Tibial nerve (tissue), 4 donors: Measurements from ENCODE around the gene ANKFN1. TPM values are rescaled to one million over a fixed set of nuclear protein-coding genes. Genes with fewer than 3 reads are reported as not detected.
"Not testable (repeated sequence)": the region's sequence is repeated elsewhere in the genome, so short reads cannot be mapped to it uniquely, and the experiment has no call there.

Experiments used
- DNase-seq, 2 donors: peaks; one replicate each; pipeline ENCODE4 v3.0.0-alpha.2; 2019; ENCODE audit warnings: low spot score in 2 of 2
- H3K27ac ChIP-seq, 4 donors: fragments of 200-600 bp; sonication (generic) in 3 of 4; one replicate each; pipeline ENCODE4 v1.5.1; 2017 to 2019; ENCODE audit warnings: mild to moderate bottlenecking in 1 of 4
- H3K27me3 ChIP-seq, 2 donors: fragments of 200-600 bp; sonication (generic) in 1 of 2; one replicate each; pipeline versions ENCODE4 v1.5.1 to v1.6.0; 2017 to 2019
- H3K36me3 ChIP-seq, 3 donors: fragments of 200-600 bp; sonication (generic); one replicate each; pipeline ENCODE4 v1.5.1; 2018 to 2019
- H3K4me1 ChIP-seq, 4 donors: fragments of 200-600 bp; sonication (generic) in 3 of 4; one replicate each; pipeline ENCODE4 v1.5.1; 2017 to 2019
- H3K4me3 ChIP-seq, 4 donors: fragments of 200-600 bp; sonication (generic) in 3 of 4; one replicate each; pipeline ENCODE4 v1.5.1; 2017 to 2019; ENCODE audit warnings: mild to moderate bottlenecking in 1 of 4, moderate library complexity in 1 of 4
- H3K9me3 ChIP-seq, 4 donors: fragments of 200-600 bp; sonication (generic) in 3 of 4; one replicate each; pipeline ENCODE4 v1.5.1; 2017 to 2019
- CTCF ChIP-seq, 5 experiments: fragments of 200-600 bp in 3 of 5; fragments of 450-650 bp in 2 of 5; sonication (generic) in 3 of 5; IDR thresholded peaks; one replicate each; pipeline ENCODE4 v1.5.1; 2016 to 2019; ENCODE audit warnings: antibody characterized with exemption in 5 of 5, mild to moderate bottlenecking in 3 of 5, moderate library complexity in 2 of 5
- EP300 ChIP-seq, 2 donors: sonication (generic); formaldehyde crosslinking; IDR thresholded peaks; one replicate each; pipeline ENCODE4 v1.6.1; 2017; ENCODE audit warnings: antibody characterized with exemption in 2 of 2, mild to moderate bottlenecking in 1 of 2
- POLR2A ChIP-seq, 2 donors: fragments of 450-650 bp; IDR thresholded peaks; one replicate each; pipeline ENCODE4 v1.6.1; 2017; ENCODE audit warnings: antibody characterized with exemption in 2 of 2, mild to moderate bottlenecking in 2 of 2, moderate library complexity in 2 of 2
- WGBS, 2 donors: methylation state at CpG; one replicate each; pipeline ENCODE4 v1.1.5; 2018; 5-methylcytosine and 5-hydroxymethylcytosine counted together
- total RNA-seq, 4 donors: library from RNA; depleted of rRNA; stranded (reverse); fragments of >200 nt; gene quantifications; one replicate each; pipeline ENCODE4 v1.1.0, GENCODE V29; 2016

ANKFN1 gene
- total RNA-seq, 4 donors from 2014 or later = 0.63 to 6.5 (median 2.1) TPM; not detected in 1

GRCh38 chr17:56395787-56396186 lies 242.5 kb downstream of the ANKFN1 start:
- Histone ChIP-seq H3K4me3 (no peak overlapping the region), H3K36me3 (no peaks in the 10 kb centered on the region), H3K27me3 (no peaks in the 10 kb centered on the region), H3K4me1 (no peaks in the 10 kb centered on the region), H3K9me3 (no peaks in the 10 kb centered on the region), H3K27ac (no peak overlapping the region)
- DNase-seq = no peak
- TF ChIP-seq EP300 (IDR thresholded peaks at IDR 0.05) = no peak
- TF ChIP-seq POLR2A (IDR thresholded peaks at IDR 0.05) = no peak
- no peak for TF ChIP-seq CTCF (IDR thresholded peaks at IDR 0.05)
- WGBS, 2 donors = 61 to 70% methylated on average over 5 of the region's 5 CpGs

- 75% methylated on average over 1 of the region's 1 CpG for WGBS, 2 donors
- TF ChIP-seq POLR2A (IDR thresholded peaks at IDR 0.05) = no peak
- TF ChIP-seq EP300 (IDR thresholded peaks at IDR 0.05) = no peak
- TF ChIP-seq CTCF (IDR thresholded peaks at IDR 0.05) = no peak
- Histone ChIP-seq H3K27ac (no peak overlapping the region), H3K27me3 (no peaks in the 10 kb centered on the region), H3K4me1 (no peaks in the 10 kb centered on the region), H3K9me3 (peaks cover 0 to 8% (median 0%) of the 10 kb centered on the region in 4 donors), H3K36me3 (no peaks in the 10 kb centered on the region), H3K4me3 (no peak overlapping the region)
- no peak for DNase-seq
Observed at GRCh38 chr17:56407086-56407485, 253.8 kb downstream of the ANKFN1 start.

- not testable (repeated sequence) for H3K36me3 ChIP-seq, DNase-seq, H3K4me1 ChIP-seq, H3K27ac ChIP-seq, H3K27me3 ChIP-seq, H3K4me3 ChIP-seq
- peaks cover 0 to 25% (median 0%) of the 10 kb centered on the region in 4 donors for H3K9me3 ChIP-seq
- WGBS, 2 donors = 68 to 78% methylated on average over 2 of the region's 2 CpGs
Observed at GRCh38 chr17:56412356-56412755, 259.1 kb downstream of the ANKFN1 start.

- 82 to 85% methylated on average over 5 of the region's 5 CpGs for WGBS, 2 donors
- Histone ChIP-seq H3K27ac (no peak overlapping the region), H3K27me3 (no peaks in the 10 kb centered on the region), H3K9me3 (peaks cover 0 to 20% (median 0%) of the 10 kb centered on the region in 4 donors), H3K4me3 (no peak overlapping the region), H3K4me1 (no peaks in the 10 kb centered on the region), H3K36me3 (no peaks in the 10 kb centered on the region)
- DNase-seq = no peak
- TF ChIP-seq EP300 (IDR thresholded peaks at IDR 0.05) = no peak
- no peak for TF ChIP-seq CTCF (IDR thresholded peaks at IDR 0.05)
- no peak for TF ChIP-seq POLR2A (IDR thresholded peaks at IDR 0.05)
Observed at GRCh38 chr17:56416682-56417351, 263.5 kb downstream of the ANKFN1 start.

- Histone ChIP-seq H3K4me1 (no peaks in the 10 kb centered on the region), H3K27me3 (no peaks in the 10 kb centered on the region), H3K4me3 (no peak overlapping the region), H3K9me3 (no peaks in the 10 kb centered on the region), H3K27ac (no peak overlapping the region), H3K36me3 (no peaks in the 10 kb centered on the region)
- 89 to 96% methylated on average over 2 of the region's 2 CpGs for WGBS, 2 donors
- no peak for DNase-seq
- TF ChIP-seq POLR2A (IDR thresholded peaks at IDR 0.05) = no peak
- no peak for TF ChIP-seq EP300 (IDR thresholded peaks at IDR 0.05)
- no peak for TF ChIP-seq CTCF (IDR thresholded peaks at IDR 0.05)
Observed at GRCh38 chr17:56424005-56424404, 270.7 kb downstream of the ANKFN1 start.
